SK-N-SH (cell line): ENCODE measurements around the gene SCN8A. TPM values are rescaled to one million over a fixed set of nuclear protein-coding genes. Genes with fewer than 3 reads are reported as not detected.

ENCODE experiments used
- CTCF ChIA-PET: fragments of 300-600, 350-600 bp; formaldehyde crosslinking; extraction: SDS; loops from one replicate; lab custom pipeline; 2021; lab: Yijun Ruan, JAX
- POLR2A ChIA-PET: fragments of 350-600 bp; sonication (Branson Sonifier 250); formaldehyde crosslinking; extraction: SDS; loops from one replicate; lab custom pipeline; 2020; ENCODE audit warnings: antibody characterized with exemption, inconsistent platforms; lab: Yijun Ruan, JAX
- DNase-seq: peaks from one replicate; pipeline ENCODE4 v3.0.0; 2012
- H2AFZ ChIP-seq: fragments of 200-600 bp; sonication (generic); 2 replicates; pipeline ENCODE4 v1.8.1; 2016; ENCODE audit warnings: antibody characterized with exemption, mild to moderate bottlenecking, low read depth
- H3F3A ChIP-seq: fragments of 200-600 bp; sonication (generic); replicated peaks from 2 replicates; pipeline ENCODE3; 2016; ENCODE audit warnings: antibody characterized with exemption, mild to moderate bottlenecking; ENCODE audit not compliant: insufficient read depth
- H3K27ac ChIP-seq, 2 experiments: fragments of 200-500 bp in 1 of 2; fragments of 200-600 bp in 1 of 2; sonication (Bioruptor generic) in 1 of 2; sonication (generic), shearing (Covaris generic) in 1 of 2; 2 replicates each; pipeline versions ENCODE4 v1.5.1 to v1.6.1; 2014 to 2016; ENCODE audit warnings: low read depth in 2 of 2, inconsistent platforms in 1 of 2, low read length in 1 of 2, mild to moderate bottlenecking in 1 of 2, mixed read lengths in 1 of 2
- H3K27me3 ChIP-seq: fragments of 200-600 bp; sonication (generic), shearing (Covaris generic); 2 replicates; pipeline ENCODE4 v1.6.1; 2016; ENCODE audit warnings: mixed run types; ENCODE audit not compliant: insufficient read depth
- H3K36me3 ChIP-seq, 2 experiments: fragments of 200-500 bp in 1 of 2; fragments of 200-600 bp in 1 of 2; sonication (Bioruptor generic) in 1 of 2; sonication (generic) in 1 of 2; replicated peaks in 1 of 2; 2 replicates each; pipeline versions ENCODE3 to v1.5.1; 2014 to 2016; ENCODE audit warnings: low read length in 1 of 2, mild to moderate bottlenecking in 1 of 2; ENCODE audit not compliant: insufficient read depth in 2 of 2, control insufficient read depth in 1 of 2
- H3K4me1 ChIP-seq, 2 experiments: fragments of 200-500 bp in 1 of 2; fragments of 200-600 bp in 1 of 2; sonication (Bioruptor generic) in 1 of 2; sonication (generic), shearing (Covaris generic) in 1 of 2; 2 replicates each; pipeline versions ENCODE4 v1.5.1 to v1.6.1; 2014 to 2016; ENCODE audit warnings: low read depth in 1 of 2, low read length in 1 of 2, mixed run types in 1 of 2; ENCODE audit not compliant: insufficient read depth in 2 of 2, control insufficient read depth in 1 of 2
- H3K4me2 ChIP-seq: fragments of 200-600 bp; sonication (generic), shearing (Covaris generic); 2 replicates; pipeline ENCODE4 v1.6.1; 2017; ENCODE audit warnings: mixed run types
- H3K4me3 ChIP-seq, 2 experiments: fragments of 200-500 bp in 1 of 2; fragments of 200-600 bp in 1 of 2; sonication (Bioruptor generic) in 1 of 2; sonication (generic), shearing (Covaris generic) in 1 of 2; 2 replicates each; pipeline versions ENCODE4 v1.5.1 to v1.8.1; 2014 to 2016; ENCODE audit warnings: low read depth in 2 of 2, inconsistent platforms in 1 of 2, low read length in 1 of 2, mild to moderate bottlenecking in 1 of 2, mixed read lengths in 1 of 2, moderate library complexity in 1 of 2
- H3K79me2 ChIP-seq: fragments of 200-600 bp; sonication (generic); 2 replicates; pipeline ENCODE4 v1.8.1; 2017; ENCODE audit warnings: mild to moderate bottlenecking; ENCODE audit not compliant: insufficient read depth
- H3K9ac ChIP-seq: fragments of 200-600 bp; sonication (generic); 2 replicates; pipeline ENCODE4 v1.6.1; 2017; ENCODE audit warnings: mixed run types
- H3K9me2 ChIP-seq: fragments of 200-600 bp; sonication (generic); 2 replicates; pipeline ENCODE4 v1.6.1; 2017; ENCODE audit warnings: mixed run types
- H3K9me3 ChIP-seq: fragments of 200-600 bp; sonication (generic); 2 replicates; pipeline ENCODE4 v1.6.1; 2017; ENCODE audit warnings: mixed run types, mild to moderate bottlenecking, moderate library complexity
- H4K20me1 ChIP-seq: fragments of 200-600 bp; sonication (generic); 2 replicates; pipeline ENCODE4 v1.6.1; 2017; ENCODE audit warnings: mild to moderate bottlenecking, mixed run types; ENCODE audit not compliant: insufficient read depth
- EP300 ChIP-seq, 2 experiments: IDR thresholded peaks; 2 replicates each; pipeline versions ENCODE4 v1.4.0 to v1.6.1; 2012; ENCODE audit warnings: borderline replicate concordance in 1 of 2, low read depth in 1 of 2, low read length in 1 of 2
- EZH2phosphoT487 ChIP-seq: fragments of 200-600 bp; sonication (generic); IDR thresholded peaks from 2 replicates; pipeline ENCODE4 v1.6.1; 2017; ENCODE audit warnings: low read depth, mixed run types, mild to moderate bottlenecking, antibody characterized with exemption, moderate library complexity, borderline replicate concordance
- FOSL2 ChIP-seq: IDR thresholded peaks from 2 replicates; pipeline ENCODE4 v1.4.0; 2012; ENCODE audit warnings: low read depth, mild to moderate bottlenecking, moderate library complexity, borderline replicate concordance
- FOXM1 ChIP-seq: IDR thresholded peaks from 2 replicates; pipeline ENCODE4 v1.4.0; 2012; ENCODE audit warnings: low read depth, mild to moderate bottlenecking
- JUND ChIP-seq: IDR thresholded peaks from 2 replicates; pipeline ENCODE4 v1.4.0; 2012
- NFIC ChIP-seq: IDR thresholded peaks from 2 replicates; pipeline ENCODE4 v1.4.0; 2012; ENCODE audit warnings: borderline replicate concordance
- POLR2AphosphoS5 ChIP-seq: IDR thresholded peaks from 2 replicates; pipeline ENCODE4 v1.6.1; 2012; ENCODE audit warnings: low read depth, low read length
- RXRA ChIP-seq: IDR thresholded peaks from 2 replicates; pipeline ENCODE4 v1.4.0; 2012; ENCODE audit warnings: low read depth, mild to moderate bottlenecking, borderline replicate concordance
- SMC3 ChIP-seq: IDR thresholded peaks from 2 replicates; pipeline ENCODE4 v1.6.1; 2012; ENCODE audit warnings: low read depth, low read length, improper control_type of control experiment
- TCF12 ChIP-seq: IDR thresholded peaks from 2 replicates; pipeline ENCODE4 v1.4.0; 2012
- TEAD4 ChIP-seq: IDR thresholded peaks from 2 replicates; pipeline ENCODE4 v1.4.0; 2012; ENCODE audit warnings: mild to moderate bottlenecking, borderline replicate concordance; ENCODE audit not compliant: insufficient read depth
- WGBS: methylation state at CpG from one replicate; pipeline ENCODE4 v1.1.6; 2017; ENCODE audit warnings: low lambda C conversion rate; 5-methylcytosine and 5-hydroxymethylcytosine counted together
- polyA plus RNA-seq, 3 experiments: library from polyadenylated mRNA; depleted of rRNA; stranded (reverse); fragments of >200 nt; gene quantifications; 2 replicates each; pipeline ENCODE4 v1.2.3, GENCODE V29; 2012
- TF ChIP-seq, protein P1 (sequence below): IDR thresholded peaks from 2 replicates; pipeline ENCODE4 v1.4.0; 2012; ENCODE audit warnings: low read depth
- TF ChIP-seq, protein P2 (sequence below): IDR thresholded peaks from 2 replicates; pipeline ENCODE4; 2012

Gene SCN8A
- polyA plus RNA-seq, 1 of the 3 experiments (the other 2 are of a cell fraction), result 7.1 TPM

DNA sequence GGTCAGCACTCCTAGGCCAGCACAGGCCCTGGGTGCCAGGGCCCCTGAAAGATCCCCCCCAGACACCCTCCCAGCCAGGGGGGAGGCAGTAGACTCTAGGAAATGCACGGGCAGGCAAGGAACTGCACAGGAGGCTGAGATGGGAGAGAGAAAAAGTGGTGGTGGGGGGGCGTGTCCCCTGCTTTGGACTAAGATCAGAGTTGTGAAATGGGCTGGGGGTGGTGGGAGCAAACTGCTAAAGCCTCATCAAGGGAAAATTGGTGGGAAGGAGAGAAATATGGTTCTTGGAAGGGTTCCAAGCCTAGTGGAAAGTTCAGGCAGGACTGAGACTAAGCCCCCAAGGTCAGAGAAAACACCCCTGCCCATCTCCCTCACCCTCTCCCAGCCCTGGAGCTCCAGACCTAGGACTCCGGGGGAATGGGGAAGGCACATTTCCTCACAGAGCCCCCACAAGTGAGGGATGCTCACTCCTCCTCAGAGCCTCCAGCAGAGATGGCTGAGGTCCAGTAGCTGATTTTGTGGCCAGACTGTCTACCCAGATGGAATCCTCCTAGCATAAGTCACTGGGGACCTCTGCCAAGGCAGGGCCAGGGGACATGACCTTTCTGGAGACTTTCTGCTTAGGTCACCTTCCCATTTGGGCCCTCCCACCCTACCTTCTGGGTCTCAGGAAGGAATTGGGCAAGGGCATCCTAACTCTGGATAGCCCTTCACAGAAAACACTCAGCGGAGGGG is 227.7 kb downstream of the SCN8A start:
- H3K9me2 ChIP-seq, result no peaks in the 10 kb centered on the region
- no peak for TF ChIP-seq EZH2phosphoT487
- TF ChIP-seq, protein P1, sequence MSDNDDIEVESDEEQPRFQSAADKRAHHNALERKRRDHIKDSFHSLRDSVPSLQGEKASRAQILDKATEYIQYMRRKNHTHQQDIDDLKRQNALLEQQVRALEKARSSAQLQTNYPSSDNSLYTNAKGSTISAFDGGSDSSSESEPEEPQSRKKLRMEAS, result peak; percentile 37; the same call in 1 of the 2 replicates
- TF ChIP-seq FOSL2, result peak; percentile 66
- peak in 1 of 2 experiments; percentile 80; a peak in 2 of 4 replicates for TF ChIP-seq EP300 (IDR thresholded peaks at IDR 0.05; ENCODE audit: borderline replicate concordance in 1 of 2, low read depth in 1 of 2, low read length in 1 of 2)
- peak; percentile 96 for TF ChIP-seq NFIC
- TF ChIP-seq, protein P2, sequence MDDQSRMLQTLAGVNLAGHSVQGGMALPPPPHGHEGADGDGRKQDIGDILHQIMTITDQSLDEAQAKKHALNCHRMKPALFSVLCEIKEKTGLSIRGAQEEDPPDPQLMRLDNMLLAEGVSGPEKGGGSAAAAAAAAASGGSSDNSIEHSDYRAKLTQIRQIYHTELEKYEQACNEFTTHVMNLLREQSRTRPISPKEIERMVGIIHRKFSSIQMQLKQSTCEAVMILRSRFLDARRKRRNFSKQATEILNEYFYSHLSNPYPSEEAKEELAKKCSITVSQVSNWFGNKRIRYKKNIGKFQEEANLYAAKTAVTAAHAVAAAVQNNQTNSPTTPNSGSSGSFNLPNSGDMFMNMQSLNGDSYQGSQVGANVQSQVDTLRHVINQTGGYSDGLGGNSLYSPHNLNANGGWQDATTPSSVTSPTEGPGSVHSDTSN, result peak; percentile 33; the same call in 1 of the 2 replicates
- TF ChIP-seq TEAD4, result peak; percentile 72
- peak; percentile 36; the same call in 1 of the 2 replicates for TF ChIP-seq POLR2AphosphoS5
- TF ChIP-seq SMC3, result no peak
- peak; percentile 84 for TF ChIP-seq TCF12
- peak; percentile 63 for TF ChIP-seq JUND
- no peak for TF ChIP-seq FOXM1
- TF ChIP-seq RXRA, result peak; percentile 96
- TF ChIP-seq, all 33 proteins: peak for 10
- Histone ChIP-seq H3K4me2 (peak overlapping the region; percentile 77; the same call in 1 of the 2 replicates), H4K20me1 (no peaks in the 10 kb centered on the region), H3K36me3 (no peaks in the 10 kb centered on the region), H3K4me3 (peak overlapping the region in 1 of 2 experiments; percentile 10; a peak in 1 of 4 replicates), H3K4me1 (peaks cover 12 to 26% of the 10 kb centered on the region in 2 experiments; a peak in 3 of 4 replicates), H3K9me3 (no peaks in the 10 kb centered on the region), H3K27me3 (no peaks in the 10 kb centered on the region), H2AFZ (no peak overlapping the region), H3K9ac (no peak overlapping the region; the same call in 1 of the 2 replicates), H3K27ac (peak overlapping the region in 1 of 2 experiments; percentile 37; a peak in 2 of 4 replicates), H3K79me2 (no peaks in the 10 kb centered on the region), H3F3A (peaks cover 23% of the 10 kb centered on the region)
- ChIA-PET POLR2A (no interaction called here), CTCF (interaction anchor here (1.4 to 11.3 kb wide), 6 partner anchors 13 to 400 kb away, joined by 3 to 194 read pairs (median 13); no protein-coding TSS in a partner anchor)
- DNase-seq, result no peak
- WGBS, result 41% methylated on average over 4 of the region's 4 CpGs
